B cell (primary cell): ENCODE data around the gene DLG2. TPM values are rescaled to one million over a fixed set of nuclear protein-coding genes. Genes with fewer than 3 reads are reported as not detected.

Experiments used
- ATAC-seq: fragments of 200-7000 bp; cut with Tn5 transposase; one replicate; pipeline ENCODE4 v1.10.0; 2021; ENCODE audit warnings: low read depth, mild to moderate bottlenecking, moderate number of reproducible peaks, moderate library complexity
- CTCF ChIA-PET: fragments of 350-600 bp; sonication (Branson Sonifier 250); formaldehyde crosslinking; loops from one replicate; lab custom pipeline; 2021; ENCODE audit warnings: antibody characterized with exemption, inconsistent platforms; lab: Charles Lee
- POLR2A ChIA-PET: fragments of 350-600 bp; sonication (Branson Sonifier 250); formaldehyde crosslinking; loops from one replicate; lab custom pipeline; 2021; ENCODE audit warnings: antibody characterized with exemption; lab: Charles Lee
- DNase-seq: peaks from one replicate; pipeline ENCODE4 v3.0.0; 2013
- H2AFZ ChIP-seq: 2 replicates; pipeline ENCODE4 v1.6.1; 2012; ENCODE audit warnings: mild to moderate bottlenecking, low read depth, low read length; ENCODE audit not compliant: insufficient read depth, poor library complexity, severe bottlenecking
- H3K27ac ChIP-seq, 2 donors: 1 replicate in 1 of 2; 2 replicates in 1 of 2; pipeline ENCODE4 v1.5.1; 2012 to 2013; ENCODE audit warnings: low read length in 2 of 2, mild to moderate bottlenecking in 2 of 2, moderate library complexity in 1 of 2
- H3K27me3 ChIP-seq, 4 experiments: fragments of 200-600 bp in 1 of 4; sonication (generic) in 1 of 4; replicated peaks in 1 of 4; 1 replicate in 2 of 4; 2 replicates in 2 of 4; pipeline versions ENCODE4 v1.6.1 to v1.7.0; 2013 to 2016; ENCODE audit warnings: low read length in 3 of 4, mild to moderate bottlenecking in 2 of 4, mixed read lengths in 1 of 4, moderate library complexity in 1 of 4; ENCODE audit not compliant: insufficient read depth in 4 of 4, control insufficient read depth in 3 of 4; ENCODE audit errors: control extremely low read depth in 1 of 4
- H3K36me3 ChIP-seq, 2 experiments: replicated peaks in 1 of 2; 1 replicate in 1 of 2; 2 replicates in 1 of 2; pipeline versions ENCODE4 v1.6.1 to v1.7.1; 2013; ENCODE audit warnings: low read length in 1 of 2; ENCODE audit not compliant: insufficient read depth in 2 of 2, control insufficient read depth in 1 of 2; ENCODE audit errors: control extremely low read depth in 1 of 2, extremely low read depth in 1 of 2
- H3K4me1 ChIP-seq, 2 donors: fragments of 200-600 bp in 1 of 2; sonication (generic) in 1 of 2; 1 replicate in 1 of 2; 2 replicates in 1 of 2; pipeline versions ENCODE4 v1.5.1 to v1.6.1; 2013 to 2017; ENCODE audit warnings: low read length in 2 of 2; ENCODE audit not compliant: control insufficient read depth in 2 of 2, insufficient read depth in 2 of 2
- H3K4me2 ChIP-seq: replicated peaks from 2 replicates; pipeline ENCODE3; 2012; ENCODE audit warnings: mild to moderate bottlenecking, low read depth, low read length; ENCODE audit not compliant: poor library complexity, severe bottlenecking
- H3K4me3 ChIP-seq, 5 experiments: fragments of 200-600 bp in 1 of 5; sonication (generic) in 1 of 5; 1 replicate in 3 of 5; 2 replicates in 2 of 5; pipeline versions ENCODE4 v1.5.1 to v1.7.0; 2011 to 2016; ENCODE audit warnings: low read length in 4 of 5, mild to moderate bottlenecking in 4 of 5, low read depth in 2 of 5, control low read depth in 1 of 5, moderate library complexity in 1 of 5; ENCODE audit not compliant: insufficient read depth in 1 of 5; ENCODE audit errors: control extremely low read depth in 1 of 5, extremely low read depth in 1 of 5
- H3K79me2 ChIP-seq: fragments of 200-600 bp; sonication (generic); one replicate; pipeline ENCODE4 v1.6.0; 2016; ENCODE audit warnings: low read length; ENCODE audit not compliant: control insufficient read depth, insufficient read depth
- H3K9ac ChIP-seq: fragments of 200-600 bp; sonication (generic); 2 replicates; pipeline ENCODE4 v1.6.1; 2017; ENCODE audit warnings: mild to moderate bottlenecking, low read length, moderate library complexity
- H3K9me3 ChIP-seq, 3 donors: one replicate each; pipeline versions ENCODE4 v1.6.1 to v1.7.1; 2013; ENCODE audit warnings: low read length in 2 of 3; ENCODE audit not compliant: control insufficient read depth in 2 of 3, insufficient read depth in 1 of 3; ENCODE audit errors: control extremely low read depth in 1 of 3
- H4K20me1 ChIP-seq: 2 replicates; pipeline ENCODE4 v1.6.0; 2012; ENCODE audit warnings: mild to moderate bottlenecking, low read length; ENCODE audit not compliant: insufficient read depth, control insufficient read depth, poor library complexity, severe bottlenecking
- H3K27ac Mint-ChIP-seq: one replicate; pipeline ENCODE4 v1.8.0; 2021; ENCODE audit warnings: mixed read lengths
- H3K27me3 Mint-ChIP-seq: one replicate; pipeline ENCODE4 v1.8.0; 2021; ENCODE audit warnings: mixed read lengths
- H3K4me1 Mint-ChIP-seq: one replicate; pipeline ENCODE4 v1.8.0; 2021; ENCODE audit warnings: mixed read lengths
- H3K4me3 Mint-ChIP-seq: one replicate; pipeline ENCODE4 v1.8.0; 2021; ENCODE audit warnings: mixed read lengths
- H3K9me3 Mint-ChIP-seq: one replicate; pipeline ENCODE4 v1.8.0; 2022; ENCODE audit warnings: mixed read lengths; ENCODE audit not compliant: insufficient read depth
- EZH2 ChIP-seq: IDR thresholded peaks from 2 replicates; pipeline ENCODE4 v1.6.1; 2012; ENCODE audit warnings: borderline replicate concordance, low read depth, mild to moderate bottlenecking, moderate library complexity, low read length; ENCODE audit not compliant: insufficient read depth, poor library complexity, severe bottlenecking
- WGBS: methylation state at CpG from one replicate; pipeline ENCODE4 v1.1.5; 2013; ENCODE audit warnings: missing lambda C conversion rate; ENCODE audit not compliant: insufficient coverage; 5-methylcytosine and 5-hydroxymethylcytosine counted together
- intact Hi-C: fragments of 100-400 bp; cut with micrococcal nuclease; formaldehyde crosslinking; loops from one replicate; pipeline ENCODE4 v1.10.0; 2022
- polyA plus RNA-seq: library from polyadenylated mRNA; depleted of rRNA; stranded (reverse); fragments of >200 nt; gene quantifications from 2 replicates; pipeline ENCODE4 v1.2.3, GENCODE V29; 2012
- total RNA-seq, 2 donors: library from RNA; stranded (reverse); fragments of 120-200 nt in 1 of 2; gene quantifications; 1 replicate in 1 of 2; 2 replicates in 1 of 2; pipeline versions ENCODE4 v1.2.3 to v1.2.4, GENCODE V29; 2013 to 2022
- TF ChIP-seq, protein P1 (sequence below): fragments of 200-600 bp; IDR thresholded peaks from one replicate; pipeline ENCODE4 v1.8.0; 2022; ENCODE audit warnings: antibody characterized with exemption, mild to moderate bottlenecking

Gene DLG2
- total and polyA plus RNA-seq, 2 donors (not counting 1 experiment from before 2014, with no cell fraction given): 0.54 to 5.4 TPM

DNA sequence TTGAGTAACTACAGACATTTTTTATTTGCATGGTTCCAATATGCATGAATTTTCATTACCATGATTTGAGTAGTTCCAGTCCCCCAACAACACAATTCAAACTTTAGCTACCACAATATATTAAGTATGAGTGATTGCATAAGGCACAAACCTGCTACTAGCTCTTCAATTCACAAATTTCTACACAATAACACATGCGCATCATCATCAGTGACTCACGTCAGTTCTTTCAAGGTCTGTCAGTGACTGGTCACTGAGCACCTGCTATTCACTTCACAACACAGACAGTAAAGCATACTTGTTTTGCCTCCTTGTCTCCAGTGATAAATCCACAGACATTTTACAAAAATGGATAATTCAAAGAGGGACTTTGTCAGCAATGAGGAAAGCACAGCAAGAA, 1905.9 kb downstream of the DLG2 start:
- H3K27me3 Mint-ChIP-seq: peaks cover 16% of the 10 kb centered on the region
- no peak overlapping the region for H3K4me3 Mint-ChIP-seq
- intact Hi-C loops: loop anchor here (10.0 kb wide), 1 partner anchor 1006 kb away; no protein-coding TSS in a partner anchor
- peaks cover 22% of the 10 kb centered on the region for H3K4me1 Mint-ChIP-seq
- ATAC-seq: no peak
- ChIA-PET CTCF (interaction anchor here (0.6 to 1.0 kb wide), 2 partner anchors 428 to 1936 kb away, joined by 4 to 9 read pairs; no protein-coding TSS in a partner anchor), POLR2A (interaction anchor here (0.6 kb wide), 1 partner anchor 53 kb away, joined by 3 read pairs; no protein-coding TSS in a partner anchor)
- Histone ChIP-seq H3K4me3 (no peak overlapping the region), H2AFZ (no peak overlapping the region), H3K79me2 (no peaks in the 10 kb centered on the region), H3K4me2 (no peak overlapping the region), H4K20me1 (no peaks in the 10 kb centered on the region), H3K36me3 (no peaks in the 10 kb centered on the region), H3K9ac (no peak overlapping the region), H3K27ac (no peak overlapping the region), H3K9me3 (no peaks in the 10 kb centered on the region), H3K4me1 (peaks cover 20 to 22% of the 10 kb centered on the region in 2 donors), H3K27me3 (peaks cover 0 to 8% (median 3%) of the 10 kb centered on the region in 4 experiments)
- WGBS: 86% methylated on average over 2 of the region's 2 CpGs
- DNase-seq: no peak
- TF ChIP-seq, protein P1, sequence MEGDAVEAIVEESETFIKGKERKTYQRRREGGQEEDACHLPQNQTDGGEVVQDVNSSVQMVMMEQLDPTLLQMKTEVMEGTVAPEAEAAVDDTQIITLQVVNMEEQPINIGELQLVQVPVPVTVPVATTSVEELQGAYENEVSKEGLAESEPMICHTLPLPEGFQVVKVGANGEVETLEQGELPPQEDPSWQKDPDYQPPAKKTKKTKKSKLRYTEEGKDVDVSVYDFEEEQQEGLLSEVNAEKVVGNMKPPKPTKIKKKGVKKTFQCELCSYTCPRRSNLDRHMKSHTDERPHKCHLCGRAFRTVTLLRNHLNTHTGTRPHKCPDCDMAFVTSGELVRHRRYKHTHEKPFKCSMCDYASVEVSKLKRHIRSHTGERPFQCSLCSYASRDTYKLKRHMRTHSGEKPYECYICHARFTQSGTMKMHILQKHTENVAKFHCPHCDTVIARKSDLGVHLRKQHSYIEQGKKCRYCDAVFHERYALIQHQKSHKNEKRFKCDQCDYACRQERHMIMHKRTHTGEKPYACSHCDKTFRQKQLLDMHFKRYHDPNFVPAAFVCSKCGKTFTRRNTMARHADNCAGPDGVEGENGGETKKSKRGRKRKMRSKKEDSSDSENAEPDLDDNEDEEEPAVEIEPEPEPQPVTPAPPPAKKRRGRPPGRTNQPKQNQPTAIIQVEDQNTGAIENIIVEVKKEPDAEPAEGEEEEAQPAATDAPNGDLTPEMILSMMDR: no peak
- TF ChIP-seq EZH2: no peak
- H3K9me3 Mint-ChIP-seq: no peaks in the 10 kb centered on the region
- no peak overlapping the region for H3K27ac Mint-ChIP-seq

DNA sequence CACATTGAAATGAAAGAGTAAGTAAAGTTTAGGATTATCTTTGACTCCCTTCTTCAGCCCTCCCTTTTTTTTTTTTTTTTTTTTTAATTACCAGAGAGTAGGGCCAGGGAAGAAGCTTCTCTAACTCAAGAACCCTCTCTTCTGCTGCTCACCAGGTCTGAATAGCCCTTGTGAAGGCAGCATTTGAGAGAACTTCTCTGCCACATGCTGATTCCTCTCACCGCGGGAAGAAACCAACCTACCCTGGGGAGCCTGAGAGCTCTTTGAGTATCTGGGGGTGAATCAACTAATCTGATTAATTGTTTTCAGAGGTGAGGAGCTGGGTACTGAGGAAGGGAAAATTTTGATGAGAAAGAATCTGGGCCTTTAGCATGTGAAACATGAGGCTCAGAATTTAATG, 1906.5 kb downstream of the DLG2 start:
- H3K27me3 ChIP-seq: peaks cover 0 to 8% (median 3%) of the 10 kb centered on the region in 4 experiments
- H3K9me3 Mint-ChIP-seq: no peaks in the 10 kb centered on the region
- no peak overlapping the region for H3K4me2 ChIP-seq
- TF ChIP-seq, protein P1: no peak
- no peak for TF ChIP-seq EZH2
- H3K9me3 ChIP-seq: no peaks in the 10 kb centered on the region
- H3K4me3 Mint-ChIP-seq: no peak overlapping the region
- DNase-seq (no peak), ATAC-seq (no peak)
- no peaks in the 10 kb centered on the region for H3K36me3 ChIP-seq
- ChIA-PET POLR2A (interaction anchor here (0.6 kb wide), 1 partner anchor 54 kb away, joined by 3 read pairs; no protein-coding TSS in a partner anchor), CTCF (interaction anchor here (0.9 to 1.0 kb wide), 2 partner anchors 12 to 428 kb away, joined by 8 to 9 read pairs; no protein-coding TSS in a partner anchor)
- no peaks in the 10 kb centered on the region for H3K79me2 ChIP-seq
- H3K9ac ChIP-seq: no peak overlapping the region
- H3K4me1 ChIP-seq: peaks cover 17 to 18% of the 10 kb centered on the region in 2 donors
- no peaks in the 10 kb centered on the region for H4K20me1 ChIP-seq
- no peak overlapping the region for H3K4me3 ChIP-seq
- no CpG with 5 or more reads among the region's 2 CpGs for WGBS
- no peak overlapping the region for H3K27ac ChIP-seq
- H3K27me3 Mint-ChIP-seq: peaks cover 15% of the 10 kb centered on the region
- H3K4me1 Mint-ChIP-seq: peaks cover 20% of the 10 kb centered on the region
- no peak overlapping the region for H2AFZ ChIP-seq
- intact Hi-C loops: loop anchor here (10.0 kb wide), 1 partner anchor 1006 kb away; no protein-coding TSS in a partner anchor
- no peak overlapping the region for H3K27ac Mint-ChIP-seq
